Occipital lobe (tissue), 2 donors: ENCODE measurements around the gene GRB7. TPM values are rescaled to one million over a fixed set of nuclear protein-coding genes. Genes with fewer than 3 reads are reported as not detected.
"Not testable (repeated sequence)": the region's sequence is repeated elsewhere in the genome, so short reads cannot be mapped to it uniquely, and the experiment has no call there.

Experiments used
- DNase-seq: peaks from one replicate; lab custom pipeline; 2025; lab: John Stamatoyannopoulos, UW
- total RNA-seq: library from RNA; depleted of rRNA; stranded (reverse); fragments of >200 nt; gene quantifications from one replicate; pipeline ENCODE4 v1.2.3, GENCODE V29; 2014

GRB7 gene
- total RNA-seq, 1 donor from 2014 or later, result not detected

DNA sequence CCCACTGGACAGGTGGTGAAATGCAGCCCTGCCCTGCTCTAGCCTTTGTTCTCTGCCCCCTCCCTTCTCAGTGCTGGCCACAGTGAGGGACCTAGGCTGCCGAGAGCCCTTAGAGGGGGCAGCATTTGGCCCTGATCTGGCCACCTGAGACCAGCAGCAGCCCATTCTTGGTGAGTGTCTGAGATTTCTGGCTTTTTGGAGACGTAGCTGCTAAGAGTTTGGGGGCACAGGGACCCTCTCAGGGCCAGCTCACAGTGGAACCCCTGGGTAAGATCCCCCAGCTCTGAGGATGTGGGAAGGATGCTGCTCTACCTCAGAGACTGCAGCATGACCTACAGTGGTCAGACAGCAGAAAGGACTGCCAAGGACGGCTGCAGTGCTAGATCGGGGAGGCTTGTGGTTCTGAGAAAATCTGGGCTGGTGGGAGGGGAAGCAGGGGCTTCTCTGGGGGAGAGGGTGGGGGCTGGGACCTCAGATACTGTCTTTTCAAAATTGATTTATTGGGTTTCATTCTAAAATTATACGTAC lies 13.3 kb downstream of the GRB7 start:
- no peak for DNase-seq

- no peak for DNase-seq
These were observed 13.9 kb downstream of the GRB7 start for GRCh38 chr17:39751637-39752036.

DNA sequence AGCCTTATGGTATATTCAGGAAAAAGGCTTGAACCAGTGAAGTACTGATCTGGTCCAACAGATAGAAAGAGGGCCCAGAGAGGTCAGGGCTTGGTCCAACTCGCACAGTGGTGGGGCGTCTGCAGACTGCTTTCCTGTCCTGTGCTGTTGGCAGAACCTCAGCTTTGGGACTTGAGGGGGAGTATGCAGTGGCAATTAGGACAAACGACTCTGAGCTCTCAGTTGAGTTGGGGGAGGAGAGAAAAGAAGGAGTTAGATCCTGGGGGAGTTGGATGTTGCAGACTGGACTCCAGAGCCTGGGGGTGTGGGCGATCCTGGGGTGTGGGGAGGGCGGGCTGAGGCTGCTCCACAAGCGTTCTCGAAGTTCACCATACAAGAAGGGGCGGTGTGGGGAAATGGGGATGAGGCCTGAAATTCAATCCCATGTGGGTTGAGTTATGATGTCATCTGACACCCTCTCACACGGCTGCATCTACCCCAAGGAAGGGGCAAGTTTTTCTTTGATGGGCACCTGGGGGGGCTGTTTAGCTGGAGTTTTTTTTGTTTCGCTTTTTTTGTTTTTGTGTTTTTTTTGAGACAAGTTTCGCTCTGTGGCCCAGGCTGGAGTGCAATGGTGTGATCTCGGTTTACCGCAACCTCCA lies 14.6 kb downstream of the GRB7 start:
- DNase-seq, result no peak

GRCh38 chr17:39753514-39754160 lies 15.9 kb downstream of the GRB7 start:
- DNase-seq, result no peak

- DNase-seq, result peak; percentile 77
These were observed 16.6 kb downstream of the GRB7 start for GRCh38 chr17:39754161-39754957.

DNA sequence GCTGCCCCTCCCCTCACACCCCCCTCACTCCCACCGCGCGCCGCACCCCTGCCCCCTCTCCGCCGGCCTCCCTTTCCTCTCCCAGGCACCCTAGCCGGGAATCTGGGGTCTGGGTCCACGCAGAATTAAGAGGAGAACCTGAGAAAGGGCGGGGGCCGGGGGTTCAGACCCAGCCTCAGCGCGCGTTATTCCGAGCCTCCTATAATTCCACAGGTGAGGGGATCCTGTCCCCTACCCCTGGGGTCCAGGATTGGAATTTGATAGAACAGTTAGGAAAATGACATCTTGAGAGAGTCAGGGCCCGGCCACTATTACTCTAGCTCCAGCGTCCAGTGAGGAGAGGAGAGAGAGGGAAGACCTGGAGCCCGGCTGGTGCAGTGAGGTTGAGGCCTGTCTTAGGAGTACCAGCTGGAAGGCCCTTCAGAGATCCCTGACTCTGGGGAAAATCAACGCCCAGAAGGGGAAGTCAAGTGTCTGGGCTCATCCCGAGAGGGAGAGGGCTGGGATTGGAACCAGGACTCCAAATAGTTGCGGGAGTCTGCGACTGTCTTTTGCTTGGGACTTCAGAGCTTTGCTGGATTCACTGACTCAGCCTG lies 17.3 kb downstream of the GRB7 start:
- DNase-seq, result no peak

GRCh38 chr17:39755554-39756379 lies 18.0 kb downstream of the GRB7 start:
- no peak for DNase-seq

- DNase-seq, result no peak
These were observed 18.8 kb downstream of the GRB7 start for GRCh38 chr17:39756380-39757079.

GRCh38 chr17:39757176-39757662 lies 19.5 kb downstream of the GRB7 start:
- no peak for DNase-seq

DNA sequence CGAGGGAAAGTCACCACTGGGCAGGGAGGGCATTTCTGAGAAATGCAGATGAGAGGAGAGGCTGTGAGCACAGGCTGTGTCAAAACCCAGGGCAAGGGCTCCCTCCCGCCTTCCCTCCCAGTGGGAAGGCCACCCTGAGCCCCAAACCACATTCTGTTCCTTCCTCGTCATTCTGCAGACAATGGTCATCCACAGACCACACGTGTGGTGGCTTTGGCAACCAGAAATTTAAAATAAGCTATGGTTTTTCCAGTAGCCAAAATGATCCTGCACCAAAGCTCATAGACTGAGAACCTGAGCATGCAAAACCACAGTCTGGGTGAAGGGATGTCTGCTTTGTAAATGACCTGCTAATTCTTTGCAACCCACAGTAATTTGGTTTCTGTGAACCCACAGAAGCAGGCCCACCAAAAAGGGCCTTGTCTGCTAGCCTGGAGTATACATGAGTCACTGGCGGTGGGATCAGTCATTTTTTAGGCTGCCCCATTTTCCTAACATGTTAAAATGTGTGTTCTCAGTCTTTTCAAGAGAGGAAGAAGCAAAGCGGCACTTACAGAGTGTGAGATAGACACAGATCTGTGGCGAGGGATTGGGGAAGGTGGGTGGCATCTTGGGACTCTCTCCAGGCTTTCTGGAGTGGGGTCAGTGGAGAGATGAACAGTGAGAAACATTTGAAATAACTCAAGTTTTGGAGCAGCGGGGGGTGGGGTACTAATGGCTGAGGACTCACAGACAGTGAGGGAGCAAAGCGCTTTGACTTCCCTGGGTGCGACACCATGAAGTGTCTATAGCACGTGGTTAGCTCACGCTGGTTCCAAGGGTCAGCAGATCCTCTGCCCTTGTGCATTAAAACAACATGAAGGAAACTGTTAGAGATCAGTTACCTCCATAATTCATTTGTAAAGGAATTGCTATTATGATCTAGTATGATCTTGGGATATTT lies 20.5 kb downstream of the GRB7 start:
- no peak for DNase-seq

GRCh38 chr17:39759204-39759603 lies 21.5 kb downstream of the GRB7 start:
- DNase-seq, result no peak

DNA sequence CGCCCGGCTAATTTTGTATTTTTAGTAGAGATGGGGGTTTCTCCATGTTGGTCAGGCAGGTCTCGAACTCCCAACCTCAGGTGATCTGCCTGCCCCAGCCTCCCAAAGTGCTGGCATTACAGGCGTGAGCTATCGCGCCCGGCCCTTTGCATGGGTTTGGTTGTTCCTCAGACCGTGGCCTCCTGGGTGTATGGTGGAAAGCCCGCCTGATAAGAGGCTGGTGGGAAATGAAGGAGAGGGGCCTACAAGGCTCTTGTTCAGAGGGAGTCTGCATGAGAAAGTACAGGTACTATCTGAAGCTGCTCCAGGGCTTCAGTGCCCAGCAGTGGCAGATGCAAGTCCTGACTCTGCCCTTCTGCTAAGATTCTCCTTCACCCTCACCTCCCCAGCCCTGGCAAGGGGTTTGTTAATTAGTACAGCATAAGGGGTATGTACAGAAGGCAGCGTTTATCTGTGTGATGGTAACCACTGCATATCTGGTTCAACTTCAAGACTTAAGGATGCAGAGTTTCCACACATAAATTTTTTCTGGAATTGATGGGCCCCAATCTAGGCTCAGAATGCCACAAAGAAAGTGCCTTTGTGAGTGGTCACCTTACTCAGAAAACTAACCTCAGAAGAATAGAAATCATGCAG lies 24.2 kb downstream of the GRB7 start:
- DNase-seq, result no peak

- no peak for DNase-seq
These were observed 25.5 kb downstream of the GRB7 start for GRCh38 chr17:39763051-39763820.

GRCh38 chr17:39764171-39764570 lies 26.4 kb downstream of the GRB7 start:
- not testable (repeated sequence) for DNase-seq

GRCh38 chr17:39765175-39765574 lies 27.4 kb downstream of the GRB7 start:
- DNase-seq, result no peak

GRCh38 chr17:39765766-39766165 lies 28.0 kb downstream of the GRB7 start:
- DNase-seq, result no peak

GRCh38 chr17:39767147-39767546 lies 29.4 kb downstream of the GRB7 start:
- no peak for DNase-seq
